ENCODE data around the gene EFCAB10.

EFCAB10 gene

GRCh38 chr7:105565190-105565589 is 16.1 kb downstream of the EFCAB10 start:
- H3K4me3 ChIP-seq (ENCODE audit: low read depth, low read length): no peak overlapping the region
- no peak for DNase-seq (ENCODE audit: low read depth, low spot score)
- no peak for TF ChIP-seq CTCF (IDR thresholded peaks at IDR 0.05; ENCODE audit: insufficient read depth, low read length, missing control alignments)
- ChIA-PET POLR2A (no interaction called here), CTCF (interaction anchor here (1.0 to 2.9 kb wide), 6 partner anchors 11 to 66 kb away, joined by 3 to 13 read pairs (median 3); partner anchors contain the start of genes EFCAB10 and RINT1)

GRCh38 chr7:105559926-105560325 is 21.4 kb downstream of the EFCAB10 start:
- ChIA-PET POLR2A (no interaction called here), CTCF (no interaction called here)
- no peak for DNase-seq (ENCODE audit: low read depth, low spot score)
- no peak for TF ChIP-seq CTCF (IDR thresholded peaks at IDR 0.05; ENCODE audit: insufficient read depth, low read length, missing control alignments)
- H3K4me3 ChIP-seq (ENCODE audit: low read depth, low read length): no peak overlapping the region

- no peak overlapping the region for H3K4me3 ChIP-seq (ENCODE audit: low read depth, low read length)
- ChIA-PET CTCF (interaction anchor here (1.4 kb wide), 1 partner anchor 615 kb away, joined by 3 read pairs; no protein-coding TSS in a partner anchor), POLR2A (no interaction called here)
- DNase-seq (ENCODE audit: low read depth, low spot score): no peak
- no peak for TF ChIP-seq CTCF (IDR thresholded peaks at IDR 0.05; ENCODE audit: insufficient read depth, low read length, missing control alignments)
Measured at GRCh38 chr7:105538339-105538738, 43.0 kb downstream of the EFCAB10 start.

GRCh38 chr7:105532709-105533460 is 48.4 kb downstream of the EFCAB10 start:
- POLR2A ChIA-PET: interaction anchor here (1.0 kb wide), 1 partner anchor 16 kb away, joined by 3 read pairs; no protein-coding TSS in a partner anchor
- CTCF ChIA-PET: interaction anchor here (1.0 to 2.7 kb wide), 11 partner anchors 10 to 415 kb away, joined by 3 to 17 read pairs (median 7); partner anchors contain the start of gene PUS7
- peak overlapping the region; percentile 91 for H3K4me3 ChIP-seq (ENCODE audit: low read depth, low read length)
- TF ChIP-seq CTCF (IDR thresholded peaks at IDR 0.05; ENCODE audit: insufficient read depth, low read length, missing control alignments): no peak
- DNase-seq (ENCODE audit: low read depth, low spot score): no peak

- POLR2A ChIA-PET: interaction anchor here (0.5 to 1.2 kb wide), 4 partner anchors 8 to 255 kb away, joined by 3 read pairs; partner anchors contain the start of gene EFCAB10
Measured at GRCh38 chr7:105531792-105532671, 49.3 kb downstream of the EFCAB10 start, which contains the start of gene RINT1. Gene RINT1, plus strand, starts transcription at chr7:105532201. Its CDS starts 115 bp downstream, at chr7:105532316.

More at GRCh38 chr7:105531792-105532671, 49.3 kb downstream of the EFCAB10 start, which contains the start of gene RINT1:
- H3K4me3 ChIP-seq (ENCODE audit: low read depth, low read length): peak within 1 kb of the TSS; percentile 91
- peak; percentile 97 for TF ChIP-seq CTCF (IDR thresholded peaks at IDR 0.05; ENCODE audit: insufficient read depth, low read length, missing control alignments)
- CTCF ChIA-PET: interaction anchor here (0.6 to 2.7 kb wide), 32 partner anchors 8 to 568 kb away, joined by 3 to 17 read pairs (median 4); partner anchors contain the start of genes EFCAB10 and PUS7
- peak; percentile 45 for DNase-seq (ENCODE audit: low read depth, low spot score)
